ENCODE measurements around the gene HSPB9.

The HSPB9 gene

GRCh38 chr17:42120161-42120769, 2.3 kb upstream of the HSPB9 start:
- H3K9me3 ChIP-seq (ENCODE audit: control insufficient read depth, insufficient read depth, low read length), result no peaks in the 10 kb centered on the region
- H3K4me3 ChIP-seq (ENCODE audit: low read length), result no peak overlapping the region; the same call in 1 of the 2 replicates
- WGBS (ENCODE audit: insufficient coverage, insufficient read length), result no CpG with 5 or more reads among the region's 7 CpGs
- H3K36me3 ChIP-seq (ENCODE audit: control insufficient read depth, insufficient read depth, low read length), result 0 out of 2 replicates have a peak, but pooled peaks cover 4% of the 10 kb centered on the region
- H3K27ac ChIP-seq (ENCODE audit: low read length), result no peak overlapping the region
- no peak for DNase-seq (ENCODE audit: low read depth, low spot score)
- H3K4me1 ChIP-seq (ENCODE audit: control insufficient read depth, insufficient read depth, low read length), result peaks cover 2% of the 10 kb centered on the region; the same call in 1 of the 2 replicates
- H3K27me3 ChIP-seq (ENCODE audit: control insufficient read depth, insufficient read depth, low read length), result no peaks in the 10 kb centered on the region

- H3K9me3 ChIP-seq (ENCODE audit: control insufficient read depth, insufficient read depth, low read length), result no peaks in the 10 kb centered on the region
- H3K27ac ChIP-seq (ENCODE audit: low read length), result no peak within 1 kb of the TSS
- H3K4me3 ChIP-seq (ENCODE audit: low read length), result peak within 1 kb of the TSS; percentile 63; the same call in 1 of the 2 replicates
- no peaks in the 10 kb centered on the region for H3K27me3 ChIP-seq (ENCODE audit: control insufficient read depth, insufficient read depth, low read length)
- peak; percentile 83 for DNase-seq (ENCODE audit: low read depth, low spot score)
- no CpG with 5 or more reads among the region's 57 CpGs for WGBS (ENCODE audit: insufficient coverage, insufficient read length)
- peaks cover 3% of the 10 kb centered on the region; the same call in 1 of the 2 replicates for H3K36me3 ChIP-seq (ENCODE audit: control insufficient read depth, insufficient read depth, low read length)
- peaks cover 2% of the 10 kb centered on the region; the same call in 1 of the 2 replicates for H3K4me1 ChIP-seq (ENCODE audit: control insufficient read depth, insufficient read depth, low read length)
These were observed 1.5 kb upstream of the HSPB9 start, which contains the start of gene KAT2A for GRCh38 chr17:42120770-42121769. KAT2A (minus strand) TSS chr17:42121367; CDS start chr17:42121304, 63 bp downstream.

GRCh38 chr17:42124256-42124655, 1.7 kb downstream of the HSPB9 start:
- Histone ChIP-seq H3K9me3 (ENCODE audit: control insufficient read depth, insufficient read depth, low read length) (no peaks in the 10 kb centered on the region), H3K27me3 (ENCODE audit: control insufficient read depth, insufficient read depth, low read length) (no peaks in the 10 kb centered on the region), H3K36me3 (ENCODE audit: control insufficient read depth, insufficient read depth, low read length) (peaks cover 20% of the 10 kb centered on the region), H3K27ac (ENCODE audit: low read length) (no peak overlapping the region), H3K4me1 (ENCODE audit: control insufficient read depth, insufficient read depth, low read length) (peaks cover 2% of the 10 kb centered on the region; the same call in 1 of the 2 replicates), H3K4me3 (ENCODE audit: low read length) (no peak overlapping the region)
- no peak for DNase-seq (ENCODE audit: low read depth, low spot score)
- no CpG with 5 or more reads among the region's 3 CpGs for whole genome bisulfite sequencing (ENCODE audit: insufficient coverage, insufficient read length)

- Histone ChIP-seq H3K27me3 (ENCODE audit: control insufficient read depth, insufficient read depth, low read length) (no peaks in the 10 kb centered on the region), H3K36me3 (ENCODE audit: control insufficient read depth, insufficient read depth, low read length) (peaks cover 27% of the 10 kb centered on the region), H3K27ac (ENCODE audit: low read length) (no peak overlapping the region), H3K4me3 (ENCODE audit: low read length) (no peak overlapping the region), H3K4me1 (ENCODE audit: control insufficient read depth, insufficient read depth, low read length) (peaks cover 2% of the 10 kb centered on the region; the same call in 1 of the 2 replicates), H3K9me3 (ENCODE audit: control insufficient read depth, insufficient read depth, low read length) (no peaks in the 10 kb centered on the region)
- no CpG with 5 or more reads among the region's 12 CpGs for WGBS (ENCODE audit: insufficient coverage, insufficient read length)
- no peak for DNase-seq (ENCODE audit: low read depth, low spot score)
These were observed 3.0 kb downstream of the HSPB9 start for GRCh38 chr17:42125565-42125964.

- Histone ChIP-seq H3K36me3 (ENCODE audit: control insufficient read depth, insufficient read depth, low read length) (peaks cover 27% of the 10 kb centered on the region), H3K4me3 (ENCODE audit: low read length) (no peak overlapping the region), H3K4me1 (ENCODE audit: control insufficient read depth, insufficient read depth, low read length) (no peaks in the 10 kb centered on the region), H3K27me3 (ENCODE audit: control insufficient read depth, insufficient read depth, low read length) (no peaks in the 10 kb centered on the region), H3K9me3 (ENCODE audit: control insufficient read depth, insufficient read depth, low read length) (no peaks in the 10 kb centered on the region), H3K27ac (ENCODE audit: low read length) (no peak overlapping the region)
- WGBS (ENCODE audit: insufficient coverage, insufficient read length), result no CpG with 5 or more reads among the region's 3 CpGs
- DNase-seq (ENCODE audit: low read depth, low spot score), result no peak
These were observed 4.2 kb downstream of the HSPB9 start for GRCh38 chr17:42126836-42127235.

DNA sequence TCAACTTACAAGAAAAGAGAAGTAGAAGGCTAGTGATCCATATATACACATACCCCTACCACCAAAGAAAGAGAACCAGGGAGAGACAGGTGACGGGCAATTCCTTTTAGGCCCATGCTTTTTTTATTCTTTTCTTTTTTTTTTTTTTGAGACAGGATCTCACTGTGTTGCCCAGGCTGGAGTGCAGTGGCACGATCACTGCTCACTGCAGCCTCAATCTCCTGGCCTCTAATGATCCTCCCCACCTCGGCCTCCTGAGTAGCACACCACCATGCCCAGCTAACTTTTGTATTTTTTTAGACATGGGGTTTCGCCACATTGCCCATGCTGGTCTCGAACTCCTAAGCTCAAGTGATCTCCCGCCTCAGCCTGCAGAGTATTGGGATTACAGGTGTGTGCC, 4.8 kb downstream of the HSPB9 start:
- no peaks in the 10 kb centered on the region for H3K9me3 ChIP-seq (ENCODE audit: control insufficient read depth, insufficient read depth, low read length)
- no peak overlapping the region for H3K4me3 ChIP-seq (ENCODE audit: low read length)
- no peaks in the 10 kb centered on the region for H3K27me3 ChIP-seq (ENCODE audit: control insufficient read depth, insufficient read depth, low read length)
- no peaks in the 10 kb centered on the region for H3K4me1 ChIP-seq (ENCODE audit: control insufficient read depth, insufficient read depth, low read length)
- no peak overlapping the region for H3K27ac ChIP-seq (ENCODE audit: low read length)
- peaks cover 27% of the 10 kb centered on the region for H3K36me3 ChIP-seq (ENCODE audit: control insufficient read depth, insufficient read depth, low read length)
- WGBS (ENCODE audit: insufficient coverage, insufficient read length), result no CpG with 5 or more reads among the region's 6 CpGs
- DNase-seq (ENCODE audit: low read depth, low spot score), result no peak

DNA sequence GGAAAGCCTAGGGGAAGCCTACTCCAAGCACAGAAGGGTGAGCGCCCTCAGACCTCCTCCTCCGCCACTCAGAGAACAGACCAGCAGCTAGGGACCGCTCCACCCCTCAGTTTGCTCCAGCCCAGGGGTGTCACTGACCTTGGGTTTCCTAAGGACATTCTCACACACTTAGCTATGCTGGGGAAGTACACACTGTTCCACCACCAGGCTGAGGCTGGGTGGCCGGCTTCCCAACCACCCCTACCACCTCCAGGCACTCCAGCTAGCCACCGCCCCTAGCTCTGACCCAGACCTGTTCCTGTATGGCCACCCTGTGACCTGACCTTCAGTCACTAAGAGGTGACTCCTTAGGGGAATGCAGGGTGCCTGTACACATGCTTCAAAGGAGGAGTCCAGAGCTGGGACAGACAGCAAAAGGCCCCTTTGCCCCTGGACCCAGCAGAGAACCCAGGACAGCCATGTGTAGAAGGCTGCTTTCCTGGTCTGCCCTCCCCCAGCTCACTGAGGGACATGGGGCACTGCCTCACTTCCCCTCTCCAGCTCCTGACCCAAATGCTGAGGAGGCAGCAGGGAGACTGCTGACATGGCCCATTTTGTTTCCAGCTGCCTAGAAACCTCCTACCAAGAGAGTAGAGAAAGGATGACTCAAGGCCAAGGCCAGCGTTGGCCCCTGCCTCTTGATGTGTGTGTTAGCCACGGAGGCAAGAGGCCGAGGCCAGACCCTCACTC, 6.7 kb downstream of the HSPB9 start:
- no peaks in the 10 kb centered on the region for H3K27me3 ChIP-seq (ENCODE audit: control insufficient read depth, insufficient read depth, low read length)
- no peak overlapping the region for H3K27ac ChIP-seq (ENCODE audit: low read length)
- H3K4me3 ChIP-seq (ENCODE audit: low read length), result no peak overlapping the region
- no CpG with 5 or more reads among the region's 8 CpGs for WGBS (ENCODE audit: insufficient coverage, insufficient read length)
- H3K9me3 ChIP-seq (ENCODE audit: control insufficient read depth, insufficient read depth, low read length), result no peaks in the 10 kb centered on the region
- DNase-seq (ENCODE audit: low read depth, low spot score), result no peak
- no peaks in the 10 kb centered on the region for H3K4me1 ChIP-seq (ENCODE audit: control insufficient read depth, insufficient read depth, low read length)
- peaks cover 27% of the 10 kb centered on the region for H3K36me3 ChIP-seq (ENCODE audit: control insufficient read depth, insufficient read depth, low read length)

DNA sequence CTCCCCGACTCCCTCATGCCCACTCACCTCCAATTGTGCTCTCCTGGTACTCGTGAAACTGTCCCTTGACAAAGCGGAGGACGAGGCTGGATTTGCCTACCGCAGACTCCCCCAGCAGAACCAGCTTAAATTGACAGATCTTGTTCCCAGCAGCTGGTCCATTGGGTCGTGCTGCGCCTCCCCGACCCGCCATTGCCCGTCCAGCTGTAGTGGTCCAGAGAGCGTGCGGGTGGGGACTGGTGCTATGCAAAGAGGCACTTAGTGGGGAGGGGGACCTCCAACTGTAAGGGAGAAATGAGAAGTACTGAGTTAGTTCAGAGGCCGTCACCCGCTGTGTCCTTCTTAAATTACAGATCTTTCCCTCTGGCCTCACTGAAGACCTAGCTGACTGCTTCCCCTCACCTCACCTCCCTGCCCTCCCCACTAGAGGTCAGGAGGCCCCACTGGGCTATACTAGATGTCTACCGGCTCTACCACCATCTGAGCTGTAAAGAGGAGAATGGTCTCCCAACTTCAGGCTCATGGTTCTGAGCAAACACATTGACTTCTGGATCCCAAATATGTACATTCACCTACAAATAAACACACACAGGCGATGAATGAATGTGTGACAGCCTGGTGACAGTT, 7.8 kb downstream of the HSPB9 start:
- H3K27me3 ChIP-seq (ENCODE audit: control insufficient read depth, insufficient read depth, low read length), result no peaks in the 10 kb centered on the region
- H3K4me3 ChIP-seq (ENCODE audit: low read length), result no peak overlapping the region
- no peaks in the 10 kb centered on the region for H3K9me3 ChIP-seq (ENCODE audit: control insufficient read depth, insufficient read depth, low read length)
- H3K36me3 ChIP-seq (ENCODE audit: control insufficient read depth, insufficient read depth, low read length), result peaks cover 27% of the 10 kb centered on the region
- DNase-seq (ENCODE audit: low read depth, low spot score), result no peak
- no CpG with 5 or more reads among the region's 16 CpGs for WGBS (ENCODE audit: insufficient coverage, insufficient read length)
- no peak overlapping the region for H3K27ac ChIP-seq (ENCODE audit: low read length)
- no peaks in the 10 kb centered on the region for H3K4me1 ChIP-seq (ENCODE audit: control insufficient read depth, insufficient read depth, low read length)

DNA sequence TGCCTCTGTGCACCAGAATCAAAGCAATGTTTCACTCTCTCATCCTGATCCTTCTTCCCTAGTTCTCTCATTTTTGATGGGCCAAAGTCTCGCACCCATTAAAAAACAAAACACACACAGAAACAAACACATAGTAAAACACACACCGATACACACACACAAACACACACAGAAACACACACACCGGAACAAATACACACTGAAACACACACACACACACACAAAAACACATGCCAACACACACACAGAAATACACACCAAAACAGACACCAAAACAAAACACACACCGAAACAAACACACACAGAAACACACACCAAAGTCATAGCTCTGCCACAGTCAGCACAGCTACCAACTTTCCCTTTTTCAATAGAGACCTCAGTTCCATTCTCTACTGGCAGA, 8.6 kb downstream of the HSPB9 start:
- Histone ChIP-seq H3K36me3 (ENCODE audit: control insufficient read depth, insufficient read depth, low read length) (peaks cover 24% of the 10 kb centered on the region), H3K4me1 (ENCODE audit: control insufficient read depth, insufficient read depth, low read length) (no peaks in the 10 kb centered on the region), H3K27me3 (ENCODE audit: control insufficient read depth, insufficient read depth, low read length) (no peaks in the 10 kb centered on the region), H3K4me3 (ENCODE audit: low read length) (no peak overlapping the region), H3K9me3 (ENCODE audit: control insufficient read depth, insufficient read depth, low read length) (no peaks in the 10 kb centered on the region), H3K27ac (ENCODE audit: low read length) (no peak overlapping the region)
- WGBS (ENCODE audit: insufficient coverage, insufficient read length), result 100% methylated on average over 4 of the region's 4 CpGs
- no peak for DNase-seq (ENCODE audit: low read depth, low spot score)
